Astrocyte of the hippocampus (primary cell): ENCODE measurements around the gene CD58.
A peak's percentile ranks its signal among the peaks of the same experiment; 100 is the strongest.
"Not testable (repeated sequence)": the region's sequence is repeated elsewhere in the genome, so short reads cannot be mapped to it uniquely, and the experiment has no call there.

Source experiments
- DNase-seq: peaks from one replicate; pipeline ENCODE4 v3.0.0; 2011; ENCODE audit warnings: low read depth, low spot score

Gene CD58

DNA sequence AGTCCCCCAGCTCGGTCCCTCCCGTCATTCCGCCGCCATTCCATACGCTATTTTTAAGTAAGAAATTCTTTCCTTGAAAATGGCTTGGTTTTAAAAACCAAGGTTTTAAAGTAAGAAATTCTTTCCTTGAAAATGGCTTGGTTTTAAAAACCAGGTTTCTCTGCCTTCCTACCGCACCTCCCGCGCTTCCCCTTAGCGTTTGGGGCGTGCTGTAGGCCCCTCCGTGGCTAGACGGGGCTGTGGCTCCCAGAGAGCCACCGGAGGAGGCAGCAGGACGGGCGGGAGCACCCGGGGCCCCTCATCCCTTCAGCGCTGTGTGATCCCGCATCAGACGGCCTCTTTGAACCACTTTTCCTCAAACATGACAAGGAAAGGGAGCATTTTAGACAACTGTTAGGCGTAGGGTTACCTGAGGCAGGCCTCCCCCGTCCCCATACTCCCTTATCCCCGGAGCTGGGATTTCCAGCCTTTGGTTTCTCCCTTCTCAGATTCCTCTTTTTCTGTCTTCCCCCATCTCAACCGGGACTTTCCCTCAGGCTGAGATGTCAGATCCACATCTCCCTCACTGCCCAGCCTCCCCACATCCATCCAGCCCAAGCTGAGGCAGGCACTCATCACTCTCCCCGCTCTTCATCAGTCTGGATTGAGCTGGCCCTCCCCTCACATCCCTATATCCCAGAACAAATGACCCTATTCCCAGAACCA lies 541 bp upstream of the CD58 start:
- DNase-seq = no peak

DNA sequence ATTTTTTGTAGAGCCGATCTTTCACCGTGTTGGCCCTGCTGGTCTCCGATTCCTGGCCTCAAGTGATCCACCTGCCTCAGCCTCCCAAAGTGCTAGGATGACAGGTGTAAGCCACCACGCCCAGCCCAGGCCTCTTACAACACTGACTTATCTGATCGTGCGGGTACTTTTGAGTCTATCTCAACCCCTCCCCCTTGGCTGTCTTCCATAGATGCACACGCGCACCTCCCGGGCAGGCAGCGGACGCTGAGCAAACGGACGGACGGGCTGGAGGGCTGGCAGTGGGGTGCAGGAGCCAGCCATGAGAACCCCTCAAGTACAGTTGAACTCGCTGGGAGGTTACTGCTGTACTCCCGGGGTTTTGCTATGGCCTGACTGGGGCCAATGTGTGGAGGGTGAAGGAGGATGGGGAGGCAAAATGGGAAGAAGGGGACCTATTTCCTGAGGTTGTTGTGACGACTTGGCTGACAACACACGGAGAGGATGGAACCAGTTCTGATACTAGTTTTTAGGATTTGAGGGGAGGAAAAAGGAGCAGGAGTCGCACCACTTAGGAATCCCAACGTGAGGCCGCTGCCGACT lies 959 bp downstream of the CD58 start:
- DNase-seq = peak; percentile 57

DNA sequence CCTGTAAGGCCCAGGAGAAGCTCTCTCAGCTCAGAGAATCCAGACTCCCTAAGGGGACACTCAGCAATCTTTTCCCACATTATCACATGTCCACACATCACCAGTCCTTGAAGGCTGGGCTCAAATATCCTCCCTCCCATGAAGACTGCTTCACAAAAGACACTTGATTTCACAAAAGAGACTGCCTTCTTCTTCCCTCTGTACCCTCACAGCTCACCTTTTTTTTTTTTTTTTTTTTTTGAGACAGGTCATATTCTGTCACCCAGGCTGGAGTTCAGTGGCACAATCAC lies 1.5 kb downstream of the CD58 start:
- no peak for DNase-seq

DNA sequence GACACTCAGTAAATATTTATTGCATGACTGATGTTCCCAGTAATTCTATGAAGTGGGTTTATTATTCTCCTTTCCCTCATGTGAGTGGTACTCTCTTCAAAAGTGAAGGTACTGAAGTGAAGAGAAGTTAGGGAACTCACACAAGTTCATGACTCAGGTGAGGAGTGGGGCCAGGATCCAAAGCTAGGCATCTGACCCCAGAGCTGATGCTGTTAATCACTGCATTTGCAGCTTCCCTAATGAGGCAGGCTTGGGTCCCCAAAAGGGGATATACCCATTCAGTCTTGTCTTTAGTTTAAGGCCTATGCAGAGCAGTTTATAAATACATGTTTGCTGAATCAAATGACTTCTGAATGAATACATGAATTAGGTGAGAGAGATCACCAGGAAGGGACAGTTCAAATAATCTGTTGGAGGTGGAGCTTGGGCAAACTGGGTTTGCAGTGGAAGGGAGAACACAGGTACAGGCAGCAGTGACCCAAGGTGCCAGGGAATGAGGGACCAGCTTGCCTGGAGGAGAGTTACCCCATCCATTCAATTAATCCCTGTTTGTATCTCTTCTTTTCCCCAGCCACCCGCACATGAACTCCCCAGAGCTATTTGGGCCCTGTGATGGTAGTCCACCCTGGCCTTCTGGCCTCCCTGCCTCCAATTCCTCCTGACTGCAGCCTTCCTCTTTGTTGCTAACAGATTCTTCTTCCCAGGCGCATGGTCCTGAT lies 2.0 kb downstream of the CD58 start:
- DNase-seq = no peak

DNA sequence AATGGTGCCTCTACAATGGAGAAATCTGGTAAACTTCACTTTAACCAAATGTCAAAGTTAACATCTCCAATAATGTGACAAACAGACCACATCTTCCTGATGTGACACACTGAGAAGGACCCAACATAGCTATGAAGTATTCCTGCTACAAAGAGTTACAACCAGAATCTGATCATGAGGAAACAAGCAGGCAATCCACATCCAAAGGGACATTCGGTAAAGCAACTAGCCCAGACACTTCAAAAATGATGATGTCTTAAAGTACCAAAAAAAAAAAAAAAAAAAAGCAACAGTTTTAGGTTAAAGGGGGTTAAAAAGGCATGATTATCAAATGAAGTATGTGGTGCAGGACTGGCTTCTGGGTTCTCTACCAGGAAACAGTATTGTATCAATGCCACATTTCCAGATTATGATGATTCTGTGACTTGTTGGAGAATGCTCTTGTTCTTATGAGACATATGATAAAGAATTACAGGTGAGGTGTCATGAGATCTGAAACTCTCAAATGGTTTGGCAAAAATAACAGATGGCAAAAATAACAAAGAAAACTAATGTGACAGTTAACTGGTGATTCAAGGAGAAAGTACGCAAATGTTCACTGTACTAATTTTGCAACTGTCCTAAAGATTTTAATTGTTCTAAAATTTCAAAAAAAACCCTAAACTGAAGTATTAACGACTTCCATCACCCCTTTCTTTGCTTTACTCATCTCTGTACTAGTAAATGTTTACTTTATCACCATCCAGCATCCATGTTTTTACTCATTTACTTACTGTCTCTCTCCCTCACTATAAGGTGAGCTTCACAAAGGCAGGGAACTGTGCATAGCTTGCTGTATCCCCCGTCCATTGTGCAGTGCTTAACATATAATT lies 2.8 kb downstream of the CD58 start:
- no peak for DNase-seq

DNA sequence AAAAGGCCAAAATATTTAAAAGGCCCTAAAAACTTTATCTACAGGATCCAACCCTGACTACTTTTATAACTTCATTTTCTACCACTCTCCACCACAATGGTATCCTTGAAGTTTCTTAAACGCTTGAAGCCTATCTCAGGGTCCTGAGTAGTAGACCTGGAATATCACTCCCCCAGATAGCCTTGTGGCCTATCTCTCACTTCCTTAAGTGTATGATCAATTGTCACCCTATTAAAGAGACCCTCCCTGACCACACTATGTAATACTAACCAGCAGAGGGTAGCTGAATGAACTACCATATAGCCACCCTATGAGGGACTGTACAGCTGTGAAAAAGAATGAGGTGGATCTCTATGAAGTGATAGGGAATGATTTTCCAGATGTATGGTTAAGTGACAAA lies 5.6 kb downstream of the CD58 start:
- DNase-seq = no peak

DNA sequence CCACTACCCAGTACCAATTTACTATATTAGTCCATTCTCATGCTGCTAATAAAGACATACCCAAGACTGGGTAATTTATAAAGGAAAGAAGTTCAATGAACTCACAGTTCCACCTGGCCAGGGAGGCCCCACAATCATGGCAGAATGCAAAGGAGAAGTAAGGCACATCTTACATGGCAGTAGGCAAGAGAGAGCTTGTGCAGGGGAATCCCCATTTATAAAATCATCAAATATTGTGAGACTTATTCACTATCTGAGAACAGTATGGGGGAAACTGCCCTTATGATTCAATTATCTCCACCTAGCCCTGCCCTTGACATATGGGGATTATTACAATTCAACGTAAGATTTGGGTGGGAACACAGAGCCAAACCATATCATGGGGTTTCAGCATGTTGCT lies 6.4 kb downstream of the CD58 start:
- no peak for DNase-seq

DNA sequence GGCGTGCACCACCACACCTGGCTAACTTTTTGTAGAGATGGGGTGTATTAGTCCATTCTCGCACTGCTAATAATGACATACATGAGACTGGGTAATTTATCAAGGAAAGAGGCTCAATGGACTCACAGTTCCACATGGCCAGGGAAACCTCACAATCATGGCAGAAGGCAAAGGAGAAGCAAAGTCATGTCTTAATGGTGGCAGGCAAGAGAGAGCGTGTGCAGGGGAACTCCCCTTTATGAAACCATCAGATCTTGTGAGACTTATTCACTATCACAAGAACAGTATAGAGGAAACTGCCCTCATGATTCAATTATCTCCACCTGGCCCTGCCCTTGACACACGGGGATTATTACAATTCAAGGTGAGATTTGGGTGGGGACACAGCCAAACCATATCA lies 8.4 kb downstream of the CD58 start:
- DNase-seq = not testable (repeated sequence)

DNA sequence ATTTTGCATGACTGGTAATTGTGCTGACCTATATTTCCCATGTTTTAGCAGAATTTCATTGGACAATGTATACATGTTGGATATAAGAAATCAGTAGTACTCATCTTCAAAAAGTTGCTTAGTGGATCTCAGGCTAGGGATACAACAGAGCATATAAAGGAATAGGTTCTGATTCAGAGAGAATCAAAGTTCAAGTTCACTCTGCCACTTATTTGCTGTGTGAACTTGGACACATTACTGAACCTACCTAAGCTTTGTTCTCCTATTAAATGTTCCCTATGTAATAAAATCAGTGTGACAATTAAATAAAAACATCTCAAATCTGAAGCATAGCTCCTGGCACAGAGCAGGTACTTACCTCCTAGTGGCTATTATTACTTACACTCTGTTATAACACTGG lies 9.3 kb downstream of the CD58 start:
- DNase-seq = no peak

DNA sequence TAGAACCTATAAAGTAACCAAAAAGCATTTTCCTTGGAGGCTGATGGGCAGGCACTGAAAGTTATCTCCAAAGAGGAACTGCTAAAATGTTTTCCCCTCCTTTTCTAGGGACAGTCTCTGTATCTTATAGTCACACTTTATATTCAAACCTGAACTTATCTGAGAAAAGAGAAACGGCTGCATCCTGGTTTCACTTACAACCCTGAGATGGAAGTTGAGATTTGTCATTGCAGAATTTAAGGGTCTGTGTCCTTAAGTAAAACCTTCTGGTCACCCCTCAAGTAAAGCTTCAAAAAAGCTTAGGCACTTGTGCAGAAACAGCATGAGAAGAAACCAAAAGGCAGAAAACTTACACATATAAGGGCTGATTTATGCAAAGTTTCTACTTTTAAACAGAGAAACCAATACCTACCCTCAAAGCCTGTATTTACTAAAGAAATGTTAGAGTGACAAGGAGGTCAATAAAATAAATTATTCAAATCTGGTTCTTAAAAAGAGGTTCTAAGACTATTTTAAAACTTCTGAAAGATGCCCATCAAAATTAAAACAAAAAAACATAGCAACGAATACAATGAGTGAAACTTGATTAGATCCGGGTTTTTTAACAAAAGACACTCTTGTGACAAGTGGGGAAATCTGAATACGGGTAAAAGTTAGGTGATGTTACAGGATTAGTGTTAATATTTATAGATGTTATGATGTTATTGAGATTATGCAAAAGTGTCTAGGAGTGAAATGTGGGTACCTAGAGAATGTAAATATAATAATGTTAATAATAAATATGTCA lies 9.9 kb downstream of the CD58 start:
- DNase-seq = no peak

DNA sequence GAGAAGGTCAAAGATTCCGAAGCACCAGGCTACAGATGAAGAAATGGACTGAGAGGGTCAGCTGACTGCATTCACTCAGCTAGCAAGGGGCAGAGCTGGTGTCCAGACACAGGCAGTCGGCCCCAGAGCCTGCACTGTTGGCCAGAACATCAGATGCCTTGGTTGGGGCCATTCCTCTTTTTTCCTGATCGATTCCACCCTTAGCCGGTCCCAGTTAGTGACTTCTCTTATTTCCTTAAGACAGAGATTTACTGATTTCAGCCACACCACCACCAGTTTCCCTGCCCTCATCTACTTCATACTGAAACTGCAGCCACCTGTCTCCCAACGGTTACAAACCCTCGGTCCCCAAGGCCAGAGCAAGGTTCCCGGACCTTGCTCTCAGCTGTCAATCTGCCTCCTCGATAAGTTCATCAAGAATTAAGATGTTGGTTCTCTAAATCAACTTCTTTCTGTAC lies 11.5 kb downstream of the CD58 start:
- no peak for DNase-seq

DNA sequence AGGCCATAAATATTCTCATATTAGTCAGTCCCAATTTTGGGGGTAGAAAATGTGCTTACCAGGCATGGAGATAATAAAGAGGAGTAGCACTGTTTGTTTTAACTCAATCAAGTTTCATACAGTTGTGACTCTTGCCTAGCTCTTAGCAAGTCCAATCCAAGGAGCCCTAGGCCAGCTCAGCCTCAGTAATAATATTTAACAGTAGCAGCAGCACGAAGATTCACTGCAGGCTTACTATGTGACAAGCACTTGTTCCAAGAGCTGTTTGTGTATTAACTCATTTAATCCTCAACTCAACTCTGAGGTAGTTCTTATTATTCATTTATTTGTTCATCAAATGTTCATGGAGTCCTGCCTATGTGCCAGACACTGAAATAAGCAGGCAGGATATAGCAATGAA lies 12.3 kb downstream of the CD58 start:
- no peak for DNase-seq

DNA sequence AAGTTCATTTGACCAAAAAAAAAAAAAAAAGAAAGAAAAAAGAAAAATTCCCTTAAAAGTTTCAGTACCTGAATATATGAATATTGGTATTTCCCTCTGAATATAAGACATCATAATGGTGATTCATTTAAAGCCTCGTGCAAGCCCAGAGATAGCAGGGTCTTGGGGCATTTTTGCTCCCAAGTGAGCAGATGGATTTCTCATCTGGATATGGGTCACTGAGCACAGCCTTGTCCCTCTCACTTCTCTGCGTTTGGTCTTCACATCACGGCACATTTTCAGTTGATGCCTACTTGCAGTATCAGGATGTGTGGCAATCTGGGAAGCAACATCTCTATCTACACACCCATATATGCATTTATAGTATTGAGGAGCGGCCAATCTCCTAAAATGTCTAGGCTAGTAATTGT lies 12.7 kb downstream of the CD58 start:
- no peak for DNase-seq

DNA sequence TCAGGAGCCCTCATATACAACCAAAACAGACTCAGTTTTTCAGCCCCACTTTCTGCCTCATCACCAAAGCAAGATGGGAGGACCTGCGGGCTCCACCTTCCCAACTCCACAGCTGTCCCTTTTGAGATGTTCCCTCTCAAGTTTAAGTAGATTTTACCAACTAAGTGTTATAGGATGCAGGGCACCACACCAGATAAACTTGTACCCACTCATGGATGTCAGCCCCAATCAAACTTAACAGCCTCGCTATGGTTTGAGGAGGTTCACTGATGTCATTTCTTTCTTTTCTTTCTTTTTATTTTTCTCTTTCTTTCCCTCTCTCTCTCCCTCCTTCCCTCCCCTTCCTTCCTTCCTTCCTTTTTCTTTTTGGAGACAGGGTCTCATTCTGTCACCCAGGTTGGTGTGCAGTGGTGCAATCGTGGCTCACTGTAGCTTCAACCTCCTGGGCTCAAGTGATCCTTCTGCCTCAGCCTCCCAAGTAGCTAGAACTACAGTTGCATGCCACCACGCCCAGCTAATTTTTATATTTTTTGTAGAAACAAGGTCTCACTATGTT lies 13.4 kb downstream of the CD58 start:
- no peak for DNase-seq

DNA sequence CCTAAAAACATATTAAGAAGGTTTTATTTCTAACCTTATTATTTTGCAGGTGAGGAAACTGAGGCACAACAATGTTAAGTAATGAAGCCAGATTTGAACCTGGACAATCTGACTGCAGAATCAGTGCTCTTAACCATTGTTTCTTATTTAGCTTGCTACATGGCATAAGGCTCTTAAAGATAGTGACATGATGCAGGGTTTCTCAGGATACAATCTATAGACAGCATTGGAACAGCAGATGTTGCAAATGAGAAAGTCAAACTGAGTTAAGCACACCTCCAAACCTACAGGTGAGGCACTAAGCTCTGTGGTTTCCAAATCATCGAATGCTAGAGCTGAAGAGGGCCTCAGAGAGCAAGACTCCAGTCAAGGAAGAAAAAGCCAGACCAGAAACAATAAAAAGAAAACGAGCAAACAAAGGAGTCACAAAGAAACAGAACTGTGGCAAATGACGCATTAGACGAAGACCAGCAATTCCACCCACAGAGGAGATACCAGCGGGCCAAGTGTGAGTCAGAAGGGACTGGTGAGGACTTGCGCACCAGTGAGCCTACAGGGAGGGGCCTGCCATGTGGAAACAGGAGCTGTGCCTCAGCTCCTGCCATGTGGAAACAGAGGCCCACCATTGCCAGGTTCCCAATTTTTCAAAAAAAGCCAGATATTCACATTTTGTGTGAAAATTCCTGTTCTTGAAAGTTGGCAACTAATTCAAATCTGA lies 14.4 kb downstream of the CD58 start:
- peak; percentile 93 for DNase-seq

DNA sequence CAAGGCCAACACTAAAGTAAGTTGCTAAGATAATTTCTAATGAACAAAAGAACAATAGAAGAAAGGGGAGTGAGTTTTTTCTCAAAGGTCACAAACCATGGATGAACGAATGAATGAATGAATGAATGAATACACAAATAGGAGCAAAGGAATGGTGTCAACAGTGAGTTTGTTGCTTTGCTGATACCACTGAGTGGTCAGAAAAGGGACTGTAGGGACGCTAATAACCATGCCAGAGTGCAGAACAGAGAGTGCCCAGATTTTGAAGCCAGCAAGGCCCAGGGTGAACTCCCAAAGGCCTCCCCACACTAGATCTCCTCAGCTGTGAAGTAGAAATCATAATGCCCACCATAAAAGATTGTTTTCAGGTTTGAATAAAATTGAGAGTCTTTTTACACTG lies 15.9 kb downstream of the CD58 start:
- no peak for DNase-seq

DNA sequence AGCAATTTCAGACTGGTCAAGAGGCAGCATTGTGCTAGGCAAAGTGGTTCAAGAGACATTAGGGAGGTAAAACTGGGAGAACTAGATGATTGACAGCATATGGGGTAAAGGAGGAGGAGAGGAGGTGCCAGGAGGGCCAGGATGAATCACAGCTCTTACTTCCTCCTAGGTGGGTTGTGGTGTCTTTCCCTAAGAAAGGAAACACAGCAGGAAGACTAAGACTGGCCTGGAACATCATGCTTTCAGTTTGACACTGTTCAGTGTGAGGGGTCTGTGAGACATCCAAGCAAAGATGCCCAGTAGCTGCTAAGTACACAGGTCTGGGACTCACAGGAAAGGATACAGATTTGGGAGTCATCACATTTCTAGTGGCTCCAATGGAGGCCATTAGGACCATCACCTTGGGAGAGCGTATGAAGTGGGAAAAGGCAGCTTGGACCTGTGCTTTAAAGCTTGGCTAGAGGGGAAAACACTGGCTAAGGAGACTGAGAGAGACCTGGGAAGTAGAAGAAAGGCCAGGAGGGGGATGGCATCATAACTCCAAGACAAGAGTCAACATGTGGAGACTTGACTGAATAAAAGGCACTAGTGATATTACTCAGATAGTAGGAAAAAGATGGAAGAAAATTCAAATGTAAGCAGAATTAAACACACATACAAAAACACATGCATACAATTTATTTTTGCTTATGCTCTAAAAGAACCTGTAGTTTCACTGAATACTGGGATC lies 17.3 kb downstream of the CD58 start:
- DNase-seq = no peak

DNA sequence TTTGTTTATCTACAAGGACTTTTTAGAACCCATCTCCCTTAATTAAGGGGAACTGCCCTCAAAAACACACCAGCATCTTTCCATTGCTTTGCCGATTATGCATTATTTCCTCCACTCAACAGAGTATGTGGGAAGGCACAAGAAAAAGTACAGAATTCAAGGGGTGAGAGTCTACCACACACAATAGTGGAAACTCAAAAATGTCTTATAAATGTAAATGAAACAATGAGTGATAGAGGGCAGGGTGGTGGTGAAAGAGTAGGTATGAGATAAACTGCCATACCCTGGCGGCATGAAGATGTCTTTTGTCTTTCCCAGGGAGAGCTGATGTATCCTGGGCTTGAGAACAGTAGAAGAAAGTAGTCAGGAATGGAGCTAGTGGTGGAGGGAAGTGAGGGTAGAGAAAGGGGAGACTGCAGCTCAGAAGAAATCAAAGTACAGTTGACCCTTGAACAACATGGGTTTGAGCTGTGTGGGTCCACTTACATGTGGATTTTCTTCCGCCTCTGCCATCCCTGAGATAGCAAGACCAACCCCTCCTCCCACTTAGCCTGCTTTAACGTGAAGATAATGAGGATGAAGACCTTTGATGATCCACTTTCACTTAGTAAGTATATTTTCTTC lies 24.4 kb downstream of the CD58 start:
- DNase-seq = no peak

DNA sequence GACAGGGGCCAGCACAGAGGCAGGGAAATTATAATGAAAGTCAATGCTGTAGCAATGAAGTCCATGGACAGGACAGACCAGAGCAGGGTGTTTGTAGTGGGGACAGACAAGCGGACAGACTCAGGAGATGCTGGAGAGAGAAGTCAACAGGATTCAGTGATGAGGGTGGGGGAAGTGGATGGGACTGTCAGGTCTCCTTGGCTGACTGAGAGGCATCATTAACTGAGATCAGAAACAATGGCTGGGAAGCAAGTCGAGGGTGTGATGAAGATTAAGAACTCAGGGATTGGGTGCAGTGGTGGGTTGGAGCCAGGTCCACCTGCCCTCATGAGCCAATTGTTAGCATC lies 25.5 kb downstream of the CD58 start:
- no peak for DNase-seq
